ENCODE data around the gene ALCAM.

- no peak for TF ChIP-seq RARB (CRISPR knock-in tag; IDR thresholded peaks at IDR 0.05)
- TF ChIP-seq ISL1 (CRISPR knock-in tag; IDR thresholded peaks at IDR 0.05) = 0 out of 2 replicates have a peak, but pooled peaks have one; percentile 13
- TF ChIP-seq PATZ1 (CRISPR knock-in tag; IDR thresholded peaks at IDR 0.05; ENCODE audit: borderline replicate concordance) = no peak
- no peak for TF ChIP-seq TCF4 (CRISPR knock-in tag; IDR thresholded peaks at IDR 0.05; ENCODE audit: borderline replicate concordance)
- no peak for TF ChIP-seq CSDC2 (CRISPR knock-in tag; IDR thresholded peaks at IDR 0.05)
- TF ChIP-seq PPARA (CRISPR knock-in tag; IDR thresholded peaks at IDR 0.05; ENCODE audit: borderline replicate concordance) = no peak
- no peak for TF ChIP-seq GLIS3 (CRISPR knock-in tag; IDR thresholded peaks at IDR 0.05)
- TF ChIP-seq ZNF8 (CRISPR knock-in tag; IDR thresholded peaks at IDR 0.05) = no peak
- no peak for TF ChIP-seq POU6F1 (CRISPR knock-in tag; IDR thresholded peaks at IDR 0.05; ENCODE audit: borderline replicate concordance, low read depth)
- no peak for TF ChIP-seq BACH2 (CRISPR knock-in tag; IDR thresholded peaks at IDR 0.05; ENCODE audit: borderline replicate concordance)
- TF ChIP-seq ZFP30 (CRISPR knock-in tag; IDR thresholded peaks at IDR 0.05) = no peak
- TF ChIP-seq SNAI2 (CRISPR knock-in tag; IDR thresholded peaks at IDR 0.05) = no peak
- no peak for TF ChIP-seq ZNF70 (CRISPR knock-in tag; IDR thresholded peaks at IDR 0.05)
- TF ChIP-seq ESRRG (CRISPR knock-in tag; IDR thresholded peaks at IDR 0.05) = no peak
Measured at GRCh38 chr3:105364128-105364527, 2.6 kb upstream of the ALCAM start.

Measured in SK-N-SH treated with all-trans-retinoic acid at 6 μM for 48 hours (cell line).